VCaP (cell line): Measurements from ENCODE around the gene PIK3CA.

Experiments
- H3K27ac ChIP-seq: fragments of 450-650 bp; 2 replicates; pipeline ENCODE4 v1.5.1; 2017
- CTCF ChIP-seq: fragments of 450-650 bp; conservative IDR thresholded peaks from 2 replicates; pipeline ENCODE4 v1.5.1; 2017; ENCODE audit warnings: mild to moderate bottlenecking, moderate library complexity

Gene PIK3CA

GRCh38 chr3:179182902-179183301 is 34.7 kb downstream of the PIK3CA start:
- no peak for TF ChIP-seq CTCF

GRCh38 chr3:179184826-179185225 is 36.7 kb downstream of the PIK3CA start:
- H3K27ac ChIP-seq: no peak overlapping the region
- TF ChIP-seq CTCF: no peak

More at GRCh38 chr3:179182902-179183301, 34.7 kb downstream of the PIK3CA start:
- H3K27ac ChIP-seq: no peak overlapping the region

GRCh38 chr3:179186426-179186825 is 38.3 kb downstream of the PIK3CA start:
- no peak for TF ChIP-seq CTCF
- H3K27ac ChIP-seq: no peak overlapping the region

- no peak for TF ChIP-seq CTCF
- H3K27ac ChIP-seq: no peak overlapping the region
Observed at GRCh38 chr3:179189759-179190158, 41.6 kb downstream of the PIK3CA start.

GRCh38 chr3:179190581-179190980 is 42.4 kb downstream of the PIK3CA start:
- no peak for TF ChIP-seq CTCF
- H3K27ac ChIP-seq: no peak overlapping the region

- TF ChIP-seq CTCF: no peak
- no peak overlapping the region for H3K27ac ChIP-seq
Observed at GRCh38 chr3:179192542-179192941, 44.4 kb downstream of the PIK3CA start.

GRCh38 chr3:179194931-179195330 is 46.8 kb downstream of the PIK3CA start:
- no peak overlapping the region for H3K27ac ChIP-seq
- no peak for TF ChIP-seq CTCF

GRCh38 chr3:179196098-179196497 is 47.9 kb downstream of the PIK3CA start:
- H3K27ac ChIP-seq: no peak overlapping the region
- TF ChIP-seq CTCF: no peak
